Measurements from ENCODE around the gene EVC. TPM values are rescaled to one million over a fixed set of nuclear protein-coding genes. Genes with fewer than 3 reads are reported as not detected.

Gene EVC
- 13.8 and 13.9 TPM in 2 replicates for total RNA-seq (2014; rRNA removed; shearing (Covaris generic))

DNA sequence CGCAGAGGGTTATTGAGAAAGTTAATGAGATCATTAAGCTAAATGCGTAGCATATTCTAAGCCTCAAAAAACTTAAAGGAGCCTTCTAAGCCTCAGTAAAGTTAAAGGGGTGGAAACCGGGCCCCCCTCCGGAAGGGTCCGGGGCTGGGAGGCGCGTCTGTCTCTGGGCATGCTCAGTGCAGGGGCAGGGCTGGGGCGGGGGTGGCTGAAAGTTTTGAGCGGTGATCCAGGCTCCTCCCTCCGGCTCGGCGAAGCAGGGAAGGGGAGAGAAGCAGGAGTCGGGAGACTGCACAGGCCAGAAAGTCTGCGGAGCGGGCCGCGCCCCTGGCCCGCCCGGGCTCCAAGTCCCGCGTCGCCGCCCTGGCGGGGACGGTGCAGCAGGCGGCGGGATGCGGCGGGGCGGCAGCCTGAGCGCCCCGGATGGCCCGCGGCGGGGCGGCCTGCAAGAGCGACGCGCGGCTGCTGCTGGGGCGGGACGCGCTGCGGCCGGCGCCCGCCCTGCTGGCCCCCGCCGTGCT, at the start of gene EVC:
TSS of gene EVC (plus strand) at position 241 of the 518 bp plus-strand sequence. CDS start at position 421, 180 bp downstream.
- DNase-seq (ENCODE audit: low read depth) = peak; percentile 78

DNA sequence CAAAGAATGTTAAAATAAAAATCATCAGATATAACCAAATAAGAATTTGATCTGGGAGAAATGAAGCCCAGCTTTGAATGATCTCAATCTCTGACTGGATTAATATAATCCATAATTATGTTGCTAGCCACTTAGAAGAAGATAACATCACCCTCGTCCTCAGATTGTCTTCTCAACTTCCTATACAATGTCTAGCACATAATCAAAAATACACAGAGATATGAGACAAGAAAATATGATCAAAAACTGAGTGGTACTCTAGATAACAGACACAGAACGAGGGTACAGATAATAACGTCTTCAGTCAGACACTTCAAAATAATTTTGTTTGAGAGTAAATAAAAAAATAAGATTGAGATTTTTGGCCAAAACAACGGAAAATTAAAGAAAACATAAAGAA, 49.8 kb upstream of the EVC start:
- no peak for DNase-seq (ENCODE audit: low read depth)

DNA sequence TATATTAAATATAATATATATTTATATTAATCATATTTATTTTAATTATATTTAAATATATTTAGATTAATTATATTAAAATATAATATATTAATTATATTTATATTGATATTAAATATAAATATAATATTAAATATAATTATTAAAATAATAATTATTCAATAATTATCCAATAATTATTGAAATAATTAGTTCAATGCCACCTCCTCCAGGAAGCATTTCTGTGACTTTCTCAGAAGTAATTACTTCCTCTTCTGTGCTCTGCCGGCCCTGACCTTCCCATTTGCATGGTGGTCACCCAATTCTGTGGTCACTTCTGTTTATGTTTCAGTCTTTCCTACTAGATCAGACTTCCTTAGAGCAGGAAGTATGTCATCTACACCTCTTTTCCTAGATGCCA, 48.4 kb upstream of the EVC start:
- peak; percentile 7 for DNase-seq (ENCODE audit: low read depth)

DNA sequence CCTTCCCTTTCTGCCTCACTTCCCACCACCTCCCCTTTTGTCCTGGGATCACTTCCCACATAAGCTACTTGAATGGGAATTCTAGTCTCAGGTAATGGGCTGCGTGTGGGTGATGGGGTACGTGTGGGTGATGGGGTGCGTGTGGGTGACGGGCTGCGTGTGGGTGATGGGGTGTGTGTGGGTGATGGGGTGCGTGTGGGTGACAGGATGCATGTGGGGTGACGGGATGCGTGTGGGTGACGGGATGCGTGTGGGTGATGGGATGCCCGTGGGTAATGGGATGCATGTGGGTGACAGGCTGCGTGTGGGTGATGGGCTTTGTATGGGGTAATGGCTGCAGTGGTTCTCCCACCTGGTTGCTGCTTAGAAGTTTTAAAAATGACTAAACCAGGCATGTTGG, 46.2 kb upstream of the EVC start:
- DNase-seq (ENCODE audit: low read depth) = no peak

DNA sequence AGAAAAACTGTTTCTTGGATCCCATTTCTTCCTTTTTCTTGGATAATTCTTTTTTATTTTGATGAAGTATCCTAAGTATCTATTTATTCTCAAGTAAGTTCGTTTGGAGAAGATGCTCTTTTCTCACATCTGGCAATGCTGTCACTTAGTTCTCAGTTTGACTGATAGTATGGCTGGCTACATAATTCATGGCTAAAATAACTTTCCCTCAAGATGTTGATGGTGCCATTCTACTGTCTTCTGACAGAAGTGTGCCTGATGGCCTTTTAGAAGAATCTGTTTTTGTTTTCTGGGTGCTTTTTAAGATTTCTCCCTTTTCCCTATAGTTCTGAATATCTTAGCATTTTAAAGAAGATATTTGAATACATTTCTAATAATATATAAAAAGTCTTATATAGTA, 44.3 kb upstream of the EVC start:
- DNase-seq (ENCODE audit: low read depth) = no peak

DNA sequence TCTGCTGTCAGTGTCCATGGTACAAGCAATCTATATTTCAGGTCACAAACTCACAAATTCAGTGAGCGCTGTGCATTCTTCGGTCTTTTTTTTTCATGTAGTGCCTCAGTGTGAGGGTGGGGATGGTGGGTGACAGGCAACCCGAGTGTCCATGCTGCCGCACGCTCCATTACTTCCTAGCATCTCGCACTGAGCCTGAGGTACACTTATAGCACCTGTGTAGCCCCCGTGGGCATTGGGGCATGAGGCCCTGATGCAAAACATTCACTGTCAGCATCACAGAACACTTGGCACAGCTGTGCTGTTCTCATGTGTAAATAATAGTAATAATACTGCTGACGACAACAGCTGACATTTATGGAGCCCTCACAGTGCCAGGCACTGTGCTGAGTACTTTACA, 34.2 kb upstream of the EVC start:
- no peak for DNase-seq (ENCODE audit: low read depth)

DNA sequence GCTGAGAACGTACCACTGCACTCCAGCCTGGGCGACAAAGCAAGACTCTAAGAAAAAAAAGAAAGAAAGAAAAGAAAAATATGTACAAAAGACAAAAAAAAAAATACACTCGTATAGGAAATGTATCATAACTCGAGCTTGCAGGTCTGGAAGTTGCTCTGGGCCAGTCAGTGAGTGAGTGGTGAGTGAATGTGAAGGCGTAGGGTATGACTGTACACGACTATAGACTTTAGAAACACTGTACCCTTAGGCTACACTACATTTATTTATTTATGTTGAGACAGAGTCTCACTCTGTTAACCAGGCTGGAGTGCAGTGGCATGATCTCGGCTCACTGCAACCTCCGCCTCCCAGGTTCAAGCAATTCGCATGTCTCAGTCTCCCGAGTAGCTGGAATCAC, 32.0 kb upstream of the EVC start:
- DNase-seq (ENCODE audit: low read depth) = peak; percentile 5

DNA sequence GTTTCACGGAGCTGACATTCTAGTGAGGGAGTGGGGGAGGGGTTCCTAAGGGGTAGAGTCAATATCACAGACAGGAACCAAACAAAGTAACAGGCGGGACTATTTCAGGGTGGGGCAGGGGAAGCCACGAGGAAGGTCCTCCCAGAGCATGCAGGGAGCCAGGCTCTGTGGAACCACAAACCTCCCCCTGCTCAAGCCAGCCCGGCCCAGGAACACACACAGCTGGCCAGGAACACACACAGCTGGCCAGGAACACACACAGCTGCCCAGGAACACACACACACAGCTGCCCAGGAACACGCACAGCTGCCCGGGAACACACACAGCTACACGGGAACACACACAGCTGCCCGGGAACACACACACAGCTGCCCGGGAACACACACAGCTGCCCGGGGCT, 27.4 kb upstream of the EVC start:
- DNase-seq (ENCODE audit: low read depth) = no peak

DNA sequence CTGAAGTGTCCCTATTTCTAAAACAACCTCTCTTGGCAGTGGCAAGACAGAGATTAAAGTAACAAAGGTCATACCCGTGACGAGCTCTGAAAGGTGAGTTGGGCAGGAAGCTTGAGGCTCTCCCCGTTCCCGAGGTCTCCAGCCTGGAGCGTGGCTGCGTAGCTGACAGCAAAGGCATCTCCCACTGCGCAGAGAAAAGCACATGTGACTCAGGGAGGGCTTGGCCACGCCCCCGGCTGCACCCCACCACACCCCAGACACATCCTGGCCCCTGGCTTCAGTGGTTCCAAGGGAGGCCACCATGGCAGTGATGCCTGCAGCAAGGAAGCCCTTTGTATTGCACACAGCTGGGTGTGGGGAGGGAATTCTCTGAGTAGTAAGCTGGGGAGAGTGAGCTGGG, 25.7 kb upstream of the EVC start:
- DNase-seq (ENCODE audit: low read depth) = no peak

DNA sequence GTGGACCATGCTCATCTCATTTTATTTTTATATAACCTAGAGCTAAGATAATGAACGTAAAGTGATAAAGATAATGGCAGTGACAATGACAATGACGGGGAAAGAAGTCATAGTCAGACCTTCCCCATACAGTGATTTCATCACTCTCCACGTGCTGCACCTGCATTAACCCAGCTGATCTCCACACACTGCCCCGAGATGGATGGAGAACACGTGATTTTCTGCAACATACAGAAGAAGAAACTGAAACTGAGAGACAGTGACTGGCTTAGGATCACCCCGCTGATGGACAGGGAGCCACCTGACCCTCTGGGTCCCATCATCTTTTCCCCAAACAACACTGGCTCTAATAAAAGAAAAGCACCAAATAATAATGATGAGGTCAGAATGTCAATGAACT, 24.7 kb upstream of the EVC start:
- DNase-seq (ENCODE audit: low read depth) = no peak

DNA sequence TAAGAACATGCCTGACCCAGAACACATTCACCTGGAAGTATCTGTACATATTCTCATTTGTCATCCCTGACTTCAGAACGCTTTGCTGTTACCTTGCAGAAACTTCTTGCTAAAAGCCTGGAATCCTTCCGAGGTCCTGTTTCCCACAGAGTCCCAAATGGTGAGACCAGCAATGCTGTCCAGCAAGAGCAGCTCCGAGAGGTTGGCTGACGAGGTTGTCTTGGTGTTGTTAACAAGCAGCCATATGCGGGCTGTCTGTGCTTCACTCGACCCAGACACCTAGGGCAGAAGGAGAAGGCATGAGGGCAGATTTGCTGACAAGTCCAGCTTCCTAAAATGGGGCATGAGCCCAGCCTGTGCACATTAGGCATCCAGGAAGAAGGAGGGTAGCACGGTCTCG, 21.9 kb upstream of the EVC start:
- no peak for DNase-seq (ENCODE audit: low read depth)

DNA sequence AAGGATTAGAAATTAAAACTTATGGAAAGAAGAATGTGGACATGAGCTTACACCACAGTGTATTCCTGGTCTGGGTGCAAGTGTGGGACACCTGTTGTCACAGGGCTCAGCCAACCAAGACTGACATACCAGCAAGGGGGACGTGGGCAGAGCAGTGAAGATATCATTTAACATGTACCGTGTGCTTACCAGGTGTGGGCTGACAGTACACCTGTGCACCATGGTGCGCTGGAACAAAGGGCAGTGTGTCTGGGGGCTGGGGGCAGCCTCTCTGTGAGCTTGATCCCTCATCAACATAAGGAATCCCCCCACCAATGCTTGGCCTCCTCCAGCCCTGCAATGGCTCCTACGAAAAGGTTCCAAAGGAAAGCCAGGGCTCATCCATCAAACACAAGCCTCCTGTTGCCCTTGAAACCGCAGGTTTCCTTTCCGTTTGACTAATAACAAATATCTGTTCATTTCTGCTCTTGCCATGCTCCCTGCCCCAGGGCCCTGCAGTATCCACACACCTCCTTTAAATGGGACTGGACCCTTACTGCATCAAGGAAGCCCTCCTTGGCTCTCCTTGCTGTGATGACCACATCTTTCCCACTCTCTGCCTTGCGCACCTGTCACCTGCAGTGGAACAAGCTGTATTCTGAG, 19.4 kb upstream of the EVC start:
- DNase-seq (ENCODE audit: low read depth) = no peak

DNA sequence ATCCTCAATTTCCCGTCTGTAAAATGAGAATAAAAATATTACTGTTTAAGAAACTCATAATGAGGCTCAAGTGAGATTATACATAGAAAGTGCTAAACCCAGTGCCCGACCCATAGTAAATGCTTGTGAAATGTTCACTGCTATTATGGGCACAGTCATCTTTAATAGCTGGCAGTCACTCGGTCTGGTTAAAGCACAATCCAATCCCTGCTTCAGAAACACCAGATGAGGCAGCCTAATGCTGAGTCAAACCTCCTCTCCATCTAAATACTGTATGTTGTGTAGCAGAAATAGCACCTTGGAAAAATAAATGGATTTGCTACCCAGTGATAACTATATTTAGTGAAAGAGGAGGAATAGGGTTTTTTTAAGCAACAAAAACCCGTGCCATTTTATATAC, 17.1 kb upstream of the EVC start:
- no peak for DNase-seq (ENCODE audit: low read depth)

DNA sequence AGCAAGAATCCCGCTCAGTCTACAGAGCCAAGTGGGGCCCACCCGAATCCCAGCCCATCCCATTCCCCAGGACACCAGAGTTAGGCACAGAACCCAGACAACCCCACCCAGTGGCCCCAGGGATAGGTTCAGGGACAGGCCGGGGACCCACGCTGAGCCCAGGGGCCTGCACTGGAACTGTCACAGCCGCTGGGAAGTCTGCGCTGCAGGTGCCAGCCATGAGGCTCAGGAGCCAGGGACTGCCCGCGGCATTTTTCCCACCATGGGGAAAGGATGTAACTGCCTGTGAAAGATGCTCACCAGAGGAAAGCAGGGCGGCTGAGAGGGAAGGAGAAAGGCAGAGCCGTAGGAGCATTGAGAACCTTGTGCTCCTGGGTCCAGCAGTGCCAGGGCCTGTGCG, 14.7 kb upstream of the EVC start:
- no peak for DNase-seq (ENCODE audit: low read depth)

DNA sequence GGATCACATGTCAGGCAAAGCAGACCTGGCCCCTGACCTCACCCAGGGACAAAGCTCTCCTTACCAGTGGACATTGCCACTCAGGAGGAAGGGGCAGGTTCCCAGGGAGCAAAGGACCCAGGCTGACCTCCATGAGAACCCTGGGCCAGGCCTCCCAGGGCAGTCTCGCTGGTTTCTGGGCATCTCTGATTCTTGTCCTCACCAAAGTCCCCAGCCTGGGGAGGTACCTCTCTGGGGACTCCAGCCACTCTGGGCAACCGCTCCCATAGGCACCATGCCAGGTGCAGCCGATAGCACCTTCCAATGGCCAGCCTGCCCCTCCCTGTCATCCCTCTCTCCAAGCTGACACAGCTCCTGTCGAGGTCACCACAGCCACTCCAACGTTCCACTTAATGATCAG, 10.5 kb upstream of the EVC start:
- no peak for DNase-seq (ENCODE audit: low read depth)

DNA sequence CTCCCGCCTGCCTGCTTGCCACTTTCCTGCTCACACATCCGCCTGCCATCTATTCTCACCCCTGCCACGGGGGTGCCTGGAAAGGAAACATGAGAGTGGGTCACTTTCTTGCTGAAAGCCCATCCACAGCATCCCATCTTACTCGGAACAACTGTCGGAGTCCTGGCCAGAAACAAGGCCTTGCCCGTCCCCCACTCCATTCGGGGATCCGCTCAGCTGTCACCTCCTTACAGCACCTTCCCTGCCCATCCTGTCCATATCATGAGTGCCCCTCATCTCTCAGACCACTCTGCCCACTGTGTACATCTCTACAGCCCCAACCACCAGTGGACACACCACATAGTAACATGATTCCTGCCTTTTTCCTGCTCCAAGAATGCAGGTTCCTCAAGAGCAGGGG, 9.0 kb upstream of the EVC start:
- DNase-seq (ENCODE audit: low read depth) = no peak

DNA sequence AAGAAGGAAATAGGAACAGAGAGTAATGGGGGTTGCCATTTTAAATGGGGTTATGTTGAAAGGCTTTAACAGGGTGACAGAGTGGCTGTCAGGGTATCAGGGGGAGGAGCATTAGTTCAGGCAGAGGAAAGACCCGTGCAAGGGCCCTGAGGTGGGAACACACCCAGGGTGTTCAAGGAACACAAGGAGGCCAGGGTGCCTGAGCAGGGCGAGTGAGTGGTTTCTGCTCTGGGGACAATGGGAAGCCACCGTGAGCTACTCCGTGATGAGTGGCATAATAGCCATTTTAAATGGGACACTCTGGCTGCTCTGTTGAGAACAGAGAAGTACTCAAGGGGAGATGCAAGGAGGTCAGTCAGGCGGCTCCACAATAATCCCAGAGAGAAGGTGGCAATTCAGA, 7.2 kb upstream of the EVC start:
- no peak for DNase-seq (ENCODE audit: low read depth)

DNA sequence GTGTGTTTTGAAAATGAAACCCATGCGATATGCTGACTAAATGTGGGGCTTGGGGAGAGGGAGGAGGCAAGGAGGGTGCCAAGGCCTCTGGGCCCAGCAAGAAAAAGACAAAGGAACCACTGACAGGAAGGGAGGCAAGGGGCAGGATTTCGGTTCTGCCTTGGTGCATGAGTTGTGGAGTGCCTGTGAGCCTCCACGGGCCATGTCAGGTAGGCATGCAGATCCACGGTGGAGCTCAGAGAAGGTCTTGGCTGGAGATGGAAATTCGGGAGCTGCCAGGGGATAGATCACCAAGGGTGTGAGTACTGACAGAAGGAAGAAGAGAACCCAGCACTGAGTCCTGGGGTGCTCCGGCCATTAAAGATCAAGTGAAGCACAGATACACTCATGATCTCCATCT, 6.7 kb upstream of the EVC start:
- no peak for DNase-seq (ENCODE audit: low read depth)

DNA sequence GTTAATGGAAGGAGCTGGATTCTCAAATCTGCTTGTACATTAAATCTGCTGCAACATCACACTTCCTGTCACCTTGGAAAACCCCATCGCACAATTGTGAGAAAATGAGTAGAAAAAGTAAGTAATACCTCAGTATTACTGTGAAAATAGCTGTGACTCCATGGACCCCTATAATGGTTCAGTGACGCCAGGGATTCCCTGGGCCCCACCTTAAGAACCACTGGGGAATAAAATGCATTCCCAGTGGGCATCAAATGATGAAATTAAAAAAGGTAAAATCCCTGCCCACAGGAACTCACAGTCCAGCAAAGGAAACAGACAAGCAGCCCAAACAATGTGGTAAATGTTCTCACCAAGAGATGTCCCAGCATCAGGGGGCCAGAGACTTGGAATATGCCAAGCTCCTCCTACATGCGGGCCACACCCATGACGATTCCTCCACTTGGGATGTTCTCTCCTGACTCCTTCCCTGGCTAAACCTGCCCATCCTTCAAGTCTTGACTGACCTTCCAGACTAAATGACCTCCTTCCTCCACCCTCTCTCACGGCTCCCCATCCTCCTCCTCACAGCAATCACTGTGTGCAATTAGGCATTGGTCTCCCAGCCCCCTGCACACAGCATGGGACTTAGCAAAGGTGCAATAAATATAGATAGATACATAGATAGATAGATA, 5.2 kb upstream of the EVC start:
- no peak for DNase-seq (ENCODE audit: low read depth)

DNA sequence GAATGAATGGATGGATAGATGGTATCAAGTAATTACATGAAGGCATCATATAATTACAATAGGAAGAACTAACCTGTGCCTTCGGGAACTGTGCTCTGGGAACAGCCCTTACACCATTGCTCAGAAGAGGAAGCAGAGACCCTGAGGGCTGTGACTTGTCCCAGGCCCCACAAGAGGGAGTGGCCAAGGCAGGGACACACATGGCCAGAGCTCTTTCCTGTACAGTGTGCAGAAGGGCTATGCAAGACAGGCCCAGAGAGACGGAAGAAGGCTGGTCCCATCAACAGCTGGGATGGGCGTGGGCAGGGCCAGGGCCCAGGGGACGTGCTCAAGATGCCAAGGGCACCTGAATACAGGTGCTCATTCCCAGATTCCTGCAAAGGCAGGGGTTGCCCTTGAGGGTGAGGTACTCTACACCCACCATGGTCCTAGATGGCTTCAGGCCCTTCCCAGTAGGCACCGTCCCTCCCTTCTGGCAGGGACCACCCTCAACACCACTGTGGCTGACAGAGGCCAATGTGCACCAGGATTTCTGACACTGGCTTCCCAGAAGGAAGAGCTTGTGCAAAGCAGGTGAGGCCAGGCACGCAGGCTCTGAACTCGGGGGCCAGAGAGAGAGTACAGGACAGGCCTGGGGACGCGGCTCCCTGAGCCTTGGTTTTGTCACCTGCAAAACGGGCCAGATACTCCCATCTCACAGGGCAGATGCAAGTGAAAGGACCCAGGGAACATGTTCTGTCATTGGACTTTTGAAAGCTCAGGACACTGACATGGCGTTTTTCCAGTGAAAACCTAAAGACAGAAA, 4.3 kb upstream of the EVC start:
- peak; percentile 12 for DNase-seq (ENCODE audit: low read depth)

DNA sequence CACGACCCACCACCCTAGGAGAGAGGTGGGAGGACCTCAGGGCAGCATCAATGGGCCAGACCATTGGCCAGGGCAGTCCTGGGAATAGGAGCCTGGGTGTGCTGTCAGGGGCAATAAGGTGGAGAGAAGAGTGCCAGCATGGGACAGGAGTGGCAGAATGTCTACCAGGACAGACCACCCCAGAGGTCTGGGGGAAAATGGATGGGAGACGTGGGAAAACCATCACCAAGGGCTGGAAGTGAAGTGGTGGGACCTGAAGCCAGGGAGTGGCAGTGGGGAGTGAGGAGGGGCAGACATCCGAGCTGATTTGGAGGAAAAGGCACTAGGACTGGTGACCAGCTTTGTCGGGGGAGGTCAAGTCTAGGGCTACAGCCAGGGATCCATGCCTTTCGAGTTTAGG, 3.6 kb upstream of the EVC start:
- no peak for DNase-seq (ENCODE audit: low read depth)

DNA sequence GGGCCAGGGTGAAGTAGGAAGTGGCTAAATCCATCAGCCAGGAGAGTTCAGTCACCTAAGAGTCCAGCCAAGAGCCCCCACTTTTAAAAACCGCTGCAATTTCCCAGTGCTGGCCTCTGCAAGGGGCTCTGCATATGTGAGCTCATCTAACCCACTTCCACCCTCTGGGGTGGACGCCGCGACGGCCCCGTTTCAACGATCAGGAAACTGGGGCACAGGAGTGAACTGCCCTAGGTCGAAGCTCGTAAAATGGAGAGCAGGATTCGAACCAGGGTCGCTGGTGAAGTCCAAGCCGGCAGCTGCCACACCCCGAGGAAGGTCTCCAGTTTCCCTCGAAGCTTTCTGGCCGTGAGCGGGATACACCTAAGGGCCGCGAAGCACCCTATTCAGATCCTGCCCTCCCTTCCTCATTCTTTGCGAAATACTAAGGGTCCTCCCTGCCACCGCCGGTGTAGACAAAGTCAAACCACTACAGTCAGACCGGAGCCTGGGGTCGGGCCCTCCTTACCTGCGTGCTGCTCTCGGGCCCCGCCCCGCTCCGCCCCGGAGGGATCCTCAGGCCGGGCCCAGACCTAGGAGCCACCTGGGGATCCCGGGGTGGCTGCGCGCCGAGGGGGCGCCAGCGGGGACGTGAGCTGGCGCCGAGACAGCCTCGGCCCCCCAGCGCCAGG, 3.1 kb upstream of the EVC start:
- no peak for DNase-seq (ENCODE audit: low read depth)

Measured in RPMI7951 (cell line).